ENCODE data around the gene TRAF3IP3. TPM values are rescaled to one million over a fixed set of nuclear protein-coding genes. Genes with fewer than 3 reads are reported as not detected.

Gene TRAF3IP3
- total and polyA plus RNA-seq, 2 of the 13 experiments (the other 11 are each of a cell fraction or from before 2014, with no cell fraction given) = not detected

DNA sequence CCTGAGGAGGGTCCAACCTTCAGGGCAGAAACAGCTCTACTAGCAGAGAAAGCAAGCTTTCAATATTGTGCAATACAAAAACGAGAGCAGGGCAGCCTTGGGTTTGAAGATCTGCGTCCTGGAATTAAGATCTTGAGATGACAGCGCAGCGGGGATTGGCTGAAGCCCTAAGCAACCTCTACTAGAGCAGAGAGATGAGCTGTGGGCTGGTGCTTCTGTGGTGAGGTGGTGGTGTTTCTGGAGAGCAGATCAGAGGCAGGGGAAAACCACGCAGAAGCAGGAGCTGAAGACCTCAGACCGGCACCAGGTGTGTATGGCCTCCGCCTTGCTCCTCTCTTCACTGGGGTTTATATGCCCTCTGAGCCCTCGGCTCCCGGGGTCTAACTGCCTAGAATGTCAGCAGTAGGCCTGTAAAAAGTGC is 12.5 kb downstream of the TRAF3IP3 start:
- Histone ChIP-seq H4K20me1 (ENCODE audit: insufficient read depth, low read length) (no peaks in the 10 kb centered on the region), H3K27ac (ENCODE audit: extremely low read length, insufficient read depth, low read length) (no peak overlapping the region), H3K9me3 (ENCODE audit: low read length) (peaks cover 8% of the 10 kb centered on the region; the same call in 1 of the 2 replicates), H3K4me1 (ENCODE audit: insufficient read depth, low read length) (no peaks in the 10 kb centered on the region), H3K79me2 (ENCODE audit: insufficient read depth, low read length) (no peaks in the 10 kb centered on the region), H3K9ac (ENCODE audit: insufficient read depth, low read depth, low read length) (no peak overlapping the region), H2AFZ (ENCODE audit: low read length) (no peak overlapping the region), H3K36me3 (replicated peaks in 1 of 2; ENCODE audit: control insufficient read depth in 1 of 2, insufficient read depth in 2 of 2, low read length in 2 of 2) (no peaks in the 10 kb centered on the region), H3K27me3 (ENCODE audit: control insufficient read depth in 1 of 2, insufficient read depth in 2 of 2, low read length in 2 of 2) (peaks cover 1 to 6% of the 10 kb centered on the region in 2 experiments; a peak in 2 of 5 replicates), H3K4me3 (replicated peaks in 1 of 3; ENCODE audit: insufficient read depth in 1 of 3, low read depth in 2 of 3, low read length in 3 of 3) (no peak overlapping the region), H3K4me2 (ENCODE audit: low read depth, low read length) (no peak overlapping the region)
- POLR2A ChIA-PET = no interaction called here
- CTCF ChIA-PET (ENCODE audit: low intra/inter-chr PET ratio, low total read pairs) = no interaction called here
- intact Hi-C loops (cut with micrococcal nuclease; ENCODE audit: unreplicated experiment) = no loop called here
- ATAC-seq = no peak
- in situ Hi-C loops (cut with HindIII; ENCODE audit: extremely low pct_ligation_motif_present, low pct_unique_long_range_greater_than_20kb) = no loop called here
- WGBS (ENCODE audit: low lambda C conversion rate) = 23% methylated on average over 6 of the region's 9 CpGs
- DNase-seq (ENCODE audit: low spot score) = no peak
- no TSS peak for BruUV-seq (replicated peaks)
- no peak for FAIRE-seq
- TF ChIP-seq, protein P1, sequence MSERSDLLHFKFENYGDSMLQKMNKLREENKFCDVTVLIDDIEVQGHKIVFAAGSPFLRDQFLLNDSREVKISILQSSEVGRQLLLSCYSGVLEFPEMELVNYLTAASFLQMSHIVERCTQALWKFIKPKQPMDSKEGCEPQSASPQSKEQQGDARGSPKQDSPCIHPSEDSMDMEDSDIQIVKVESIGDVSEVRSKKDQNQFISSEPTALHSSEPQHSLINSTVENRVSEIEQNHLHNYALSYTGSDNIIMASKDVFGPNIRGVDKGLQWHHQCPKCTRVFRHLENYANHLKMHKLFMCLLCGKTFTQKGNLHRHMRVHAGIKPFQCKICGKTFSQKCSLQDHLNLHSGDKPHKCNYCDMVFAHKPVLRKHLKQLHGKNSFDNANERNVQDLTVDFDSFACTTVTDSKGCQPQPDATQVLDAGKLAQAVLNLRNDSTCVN (CRISPR knock-in tag; IDR thresholded peaks at IDR 0.05; ENCODE audit: borderline replicate concordance) = no peak
- TF ChIP-seq CEBPB (IDR thresholded peaks at IDR 0.05; ENCODE audit: borderline replicate concordance, low read depth, low read length) = peak; percentile 64

DNA sequence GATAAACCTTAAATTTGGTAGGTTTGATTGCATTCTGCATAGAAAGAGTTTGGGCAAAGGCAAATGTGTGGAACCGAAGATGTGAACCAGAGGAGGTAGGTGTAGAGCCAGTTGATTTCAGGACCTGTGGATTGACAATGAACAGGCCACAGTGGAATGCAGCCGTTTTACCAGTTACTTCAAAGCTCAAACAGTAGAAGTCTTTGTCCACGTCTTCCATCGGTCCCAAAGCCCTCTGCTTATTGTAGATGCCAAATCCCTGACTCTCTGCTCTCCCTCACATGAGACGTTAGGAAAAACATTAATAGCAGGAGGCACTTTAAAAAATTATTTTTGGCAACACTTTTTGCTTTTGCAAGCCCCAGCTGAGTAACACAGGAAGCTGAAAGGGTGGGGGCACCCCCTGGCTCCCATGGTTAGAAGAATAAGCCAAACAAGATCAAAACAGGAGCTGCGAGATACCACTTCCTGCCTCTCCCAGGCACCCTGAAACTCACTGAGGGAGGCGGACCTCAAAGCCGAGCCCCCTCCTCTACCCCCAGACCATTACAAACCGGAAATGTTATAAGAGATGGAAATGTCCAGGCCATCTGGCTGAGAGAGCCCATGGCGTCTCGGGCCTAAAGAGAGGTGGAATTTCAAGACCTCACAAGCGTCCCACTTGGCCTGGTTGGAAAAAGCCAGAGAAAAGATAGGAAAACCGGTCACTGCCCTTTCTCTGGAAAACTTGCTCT is 13.5 kb downstream of the TRAF3IP3 start:
- Histone ChIP-seq H3K4me1 (ENCODE audit: insufficient read depth, low read length) (no peaks in the 10 kb centered on the region), H3K4me2 (ENCODE audit: low read depth, low read length) (no peak overlapping the region), H3K9ac (ENCODE audit: insufficient read depth, low read depth, low read length) (no peak overlapping the region), H4K20me1 (ENCODE audit: insufficient read depth, low read length) (no peaks in the 10 kb centered on the region), H3K9me3 (ENCODE audit: low read length) (peaks cover 8% of the 10 kb centered on the region; the same call in 1 of the 2 replicates), H3K27ac (ENCODE audit: extremely low read length, insufficient read depth, low read length) (no peak overlapping the region), H3K36me3 (replicated peaks in 1 of 2; ENCODE audit: control insufficient read depth in 1 of 2, insufficient read depth in 2 of 2, low read length in 2 of 2) (no peaks in the 10 kb centered on the region), H2AFZ (ENCODE audit: low read length) (no peak overlapping the region), H3K27me3 (ENCODE audit: control insufficient read depth in 1 of 2, insufficient read depth in 2 of 2, low read length in 2 of 2) (peaks cover 1 to 6% of the 10 kb centered on the region in 2 experiments; a peak in 2 of 5 replicates), H3K4me3 (replicated peaks in 1 of 3; ENCODE audit: insufficient read depth in 1 of 3, low read depth in 2 of 3, low read length in 3 of 3) (no peak overlapping the region), H3K79me2 (ENCODE audit: insufficient read depth, low read length) (no peaks in the 10 kb centered on the region)
- FAIRE-seq (no peak), DNase-seq (ENCODE audit: low spot score) (no peak), ATAC-seq (no peak)
- CTCF ChIA-PET (ENCODE audit: low intra/inter-chr PET ratio, low total read pairs) = no interaction called here
- POLR2A ChIA-PET = no interaction called here
- BruUV-seq (replicated peaks) = no TSS peak
- in situ Hi-C loops (cut with HindIII; ENCODE audit: extremely low pct_ligation_motif_present, low pct_unique_long_range_greater_than_20kb) (no loop called here), intact Hi-C loops (cut with micrococcal nuclease; ENCODE audit: unreplicated experiment) (loop anchor here (1.0 kb wide), 1 partner anchor 21 kb away; no protein-coding TSS in a partner anchor)
- TF ChIP-seq ZSCAN29 (CRISPR knock-in tag; conservative IDR thresholded peaks at IDR 0.05) (no peak), ZNF160 (CRISPR knock-in tag; IDR thresholded peaks at IDR 0.05) (no peak), RXRB (CRISPR knock-in tag; IDR thresholded peaks at IDR 0.05; ENCODE audit: borderline replicate concordance) (no peak)
- TF ChIP-seq, protein P2, sequence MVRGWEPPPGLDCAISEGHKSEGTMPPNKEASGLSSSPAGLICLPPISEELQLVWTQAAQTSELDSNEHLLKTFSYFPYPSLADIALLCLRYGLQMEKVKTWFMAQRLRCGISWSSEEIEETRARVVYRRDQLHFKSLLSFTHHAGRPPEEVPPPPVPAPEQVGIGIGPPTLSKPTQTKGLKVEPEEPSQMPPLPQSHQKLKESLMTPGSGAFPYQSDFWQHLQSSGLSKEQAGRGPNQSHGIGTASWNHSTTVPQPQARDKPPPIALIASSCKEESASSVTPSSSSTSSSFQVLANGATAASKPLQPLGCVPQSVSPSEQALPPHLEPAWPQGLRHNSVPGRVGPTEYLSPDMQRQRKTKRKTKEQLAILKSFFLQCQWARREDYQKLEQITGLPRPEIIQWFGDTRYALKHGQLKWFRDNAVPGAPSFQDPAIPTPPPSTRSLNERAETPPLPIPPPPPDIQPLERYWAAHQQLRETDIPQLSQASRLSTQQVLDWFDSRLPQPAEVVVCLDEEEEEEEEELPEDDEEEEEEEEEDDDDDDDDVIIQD (CRISPR knock-in tag; IDR thresholded peaks at IDR 0.05; ENCODE audit: low read depth) = no peak
- 22% methylated on average over 10 of the region's 13 CpGs for WGBS (ENCODE audit: low lambda C conversion rate)

All from HepG2 (cell line).